Muscle of leg (tissue), 11 donors: ENCODE data around the gene KCTD16. TPM values are rescaled to one million over a fixed set of nuclear protein-coding genes. Genes with fewer than 3 reads are reported as not detected.
A peak's percentile ranks its signal among the peaks of the same experiment; 100 is the strongest.

Experiments used
- DNase-seq: peaks from one replicate; pipeline ENCODE4 v3.0.0; 2013
- H3K27ac ChIP-seq: one replicate; pipeline ENCODE4 v1.5.1; 2013; ENCODE audit warnings: mild to moderate bottlenecking, low read length, control low read depth
- H3K27me3 ChIP-seq: one replicate; pipeline ENCODE4 v1.6.1; 2013; ENCODE audit warnings: low read length; ENCODE audit not compliant: control insufficient read depth, insufficient read depth
- H3K36me3 ChIP-seq: one replicate; pipeline ENCODE4 v1.6.1; 2013; ENCODE audit warnings: low read length; ENCODE audit not compliant: control insufficient read depth, insufficient read depth
- H3K4me1 ChIP-seq: one replicate; pipeline ENCODE4 v1.6.1; 2013; ENCODE audit warnings: low read length; ENCODE audit not compliant: control insufficient read depth, insufficient read depth
- H3K4me3 ChIP-seq: one replicate; pipeline ENCODE4 v1.5.1; 2013; ENCODE audit warnings: low read length, control low read depth
- H3K9me3 ChIP-seq: replicated peaks from 2 replicates; pipeline ENCODE4 v1.6.1; 2013; ENCODE audit warnings: low read depth, low read length; ENCODE audit not compliant: control insufficient read depth
- WGBS: methylation state at CpG from one replicate; pipeline ENCODE4 v1.1.5; 2013; ENCODE audit warnings: missing lambda C conversion rate; ENCODE audit not compliant: insufficient coverage; 5-methylcytosine and 5-hydroxymethylcytosine counted together
- polyA plus RNA-seq, 8 donors: library from polyadenylated mRNA; unstranded; fragments of 120-200 nt; gene quantifications; one replicate each; pipeline versions ENCODE4 v1.2.1 to v1.2.3, GENCODE V29; 2013; ENCODE audit warnings: inconsistent platforms in 1 of 8, low replicate concordance in 1 of 8; ENCODE audit not compliant: insufficient read length in 8 of 8, insufficient read depth in 1 of 8
- total RNA-seq: library from RNA; stranded (reverse); fragments of 120-200 nt; gene quantifications from one replicate; pipeline ENCODE4 v1.2.4, GENCODE V29; 2013

The KCTD16 gene
- total and polyA plus RNA-seq, 9 donors, result 0.04 to 0.16 (median 0.08) TPM

- no CpG with 5 or more reads among the region's 9 CpGs for WGBS
- H3K27ac ChIP-seq, result no peak overlapping the region
- no peak for DNase-seq
- H3K36me3 ChIP-seq, result no peaks in the 10 kb centered on the region
- no peaks in the 10 kb centered on the region for H3K27me3 ChIP-seq
- no peak overlapping the region for H3K4me3 ChIP-seq
- no peaks in the 10 kb centered on the region for H3K4me1 ChIP-seq
- no peaks in the 10 kb centered on the region for H3K9me3 ChIP-seq
Observed at GRCh38 chr5:144484124-144484897, 313.6 kb downstream of the KCTD16 start.

DNA sequence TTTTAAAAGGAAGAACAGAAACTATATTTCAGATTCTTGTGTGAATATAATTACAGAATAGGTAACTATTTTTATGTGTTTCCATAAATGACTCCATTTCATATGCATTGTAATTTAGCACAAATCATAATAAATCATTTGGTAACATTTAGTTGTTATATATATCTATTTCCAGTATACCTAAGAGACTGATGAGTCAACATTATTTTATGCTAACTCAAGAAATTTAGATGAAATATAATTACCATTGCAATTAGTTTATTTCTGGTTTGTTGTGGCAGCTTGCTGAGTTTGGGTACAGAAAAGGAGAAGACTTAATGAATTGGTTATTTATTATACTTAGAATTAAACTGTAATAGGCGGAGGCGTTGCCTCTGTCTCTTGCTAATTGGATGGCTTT lies 314.9 kb downstream of the KCTD16 start:
- Histone ChIP-seq H3K27ac (no peak overlapping the region), H3K9me3 (peaks cover 6% of the 10 kb centered on the region), H3K36me3 (no peaks in the 10 kb centered on the region), H3K4me3 (no peak overlapping the region), H3K4me1 (no peaks in the 10 kb centered on the region), H3K27me3 (no peaks in the 10 kb centered on the region)
- whole genome bisulfite sequencing, result no CpG with 5 or more reads among the region's 2 CpGs
- DNase-seq, result no peak

GRCh38 chr5:144487207-144487606 lies 316.5 kb downstream of the KCTD16 start:
- DNase-seq, result no peak
- H3K4me1 ChIP-seq, result no peaks in the 10 kb centered on the region
- H3K27ac ChIP-seq, result no peak overlapping the region
- 60% methylated on average over 1 of the region's 1 CpG for WGBS
- no peaks in the 10 kb centered on the region for H3K36me3 ChIP-seq
- no peak overlapping the region for H3K4me3 ChIP-seq
- H3K27me3 ChIP-seq, result no peaks in the 10 kb centered on the region
- H3K9me3 ChIP-seq, result peaks cover 6% of the 10 kb centered on the region

GRCh38 chr5:144487761-144488160 lies 317.1 kb downstream of the KCTD16 start:
- no peaks in the 10 kb centered on the region for H3K4me1 ChIP-seq
- DNase-seq, result no peak

DNA sequence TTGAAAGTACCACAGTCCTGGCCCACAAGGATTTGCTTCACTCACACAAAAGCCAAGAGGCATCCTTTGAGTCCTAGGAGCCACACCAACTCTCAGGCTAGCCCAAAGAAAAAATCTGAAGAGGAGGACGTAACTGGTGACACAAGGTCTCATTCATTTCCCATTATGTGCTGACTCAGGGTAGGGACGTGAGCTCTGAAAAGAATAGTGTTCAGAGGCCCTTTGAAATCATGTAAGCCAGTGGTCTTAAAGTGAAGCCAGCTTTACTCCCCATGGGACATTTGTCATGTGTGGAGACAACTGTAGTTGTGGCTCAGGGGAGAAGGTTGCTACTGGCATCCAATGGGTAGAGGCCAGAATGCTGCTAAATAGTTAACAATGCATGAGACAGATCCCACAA lies 332.4 kb downstream of the KCTD16 start:
- 37% methylated on average over 2 of the region's 2 CpGs for WGBS
- DNase-seq, result no peak
- Histone ChIP-seq H3K9me3 (no peaks in the 10 kb centered on the region), H3K27ac (no peak overlapping the region), H3K4me3 (no peak overlapping the region), H3K36me3 (no peaks in the 10 kb centered on the region), H3K4me1 (no peaks in the 10 kb centered on the region), H3K27me3 (no peaks in the 10 kb centered on the region)

More at GRCh38 chr5:144487761-144488160, 317.1 kb downstream of the KCTD16 start:
- no peaks in the 10 kb centered on the region for H3K27me3 ChIP-seq
- H3K27ac ChIP-seq, result no peak overlapping the region
- H3K9me3 ChIP-seq, result peaks cover 6% of the 10 kb centered on the region
- H3K4me3 ChIP-seq, result no peak overlapping the region
- H3K36me3 ChIP-seq, result no peaks in the 10 kb centered on the region

- Histone ChIP-seq H3K9me3 (no peaks in the 10 kb centered on the region), H3K27ac (no peak overlapping the region), H3K4me1 (no peaks in the 10 kb centered on the region), H3K4me3 (no peak overlapping the region), H3K27me3 (no peaks in the 10 kb centered on the region), H3K36me3 (no peaks in the 10 kb centered on the region)
- 11% methylated on average over 1 of the region's 5 CpGs for WGBS
- DNase-seq, result peak; percentile 4
Observed at GRCh38 chr5:144504929-144505577, 334.4 kb downstream of the KCTD16 start.

- no peaks in the 10 kb centered on the region for H3K36me3 ChIP-seq
- no peak overlapping the region for H3K27ac ChIP-seq
- H3K4me3 ChIP-seq, result no peak overlapping the region
- no peaks in the 10 kb centered on the region for H3K27me3 ChIP-seq
- DNase-seq, result no peak
- H3K9me3 ChIP-seq, result no peaks in the 10 kb centered on the region
- no peaks in the 10 kb centered on the region for H3K4me1 ChIP-seq
- WGBS, result 63% methylated on average over 6 of the region's 10 CpGs
Observed at GRCh38 chr5:144510845-144511579, 340.3 kb downstream of the KCTD16 start.

DNA sequence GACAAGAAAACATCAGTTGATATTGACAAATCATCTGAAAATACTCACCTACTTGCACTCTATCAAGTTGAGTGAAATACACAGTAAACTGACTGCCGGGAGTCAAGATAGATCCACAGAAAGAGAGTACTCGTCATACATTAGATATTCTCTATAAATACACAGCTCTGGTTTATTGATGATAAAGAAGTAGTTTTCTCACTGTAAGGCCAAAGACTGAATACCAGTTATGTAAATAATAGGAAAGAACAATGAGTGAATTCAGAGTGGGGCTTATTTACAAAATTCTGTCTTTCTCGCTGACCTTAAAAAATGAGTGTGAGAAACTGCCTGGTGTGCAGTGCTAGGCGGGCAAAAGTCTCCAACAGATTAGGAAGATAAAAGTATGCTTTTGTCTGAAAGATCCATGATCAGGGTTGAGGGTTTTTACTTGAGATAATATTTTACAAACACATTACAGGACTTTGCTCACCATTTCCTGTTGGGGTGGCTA lies 341.0 kb downstream of the KCTD16 start:
- no peaks in the 10 kb centered on the region for H3K36me3 ChIP-seq
- H3K4me1 ChIP-seq, result no peaks in the 10 kb centered on the region
- H3K27ac ChIP-seq, result no peak overlapping the region
- H3K27me3 ChIP-seq, result no peaks in the 10 kb centered on the region
- no peaks in the 10 kb centered on the region for H3K9me3 ChIP-seq
- no peak for DNase-seq
- H3K4me3 ChIP-seq, result no peak overlapping the region
- no CpG with 5 or more reads among the region's 4 CpGs for WGBS

DNA sequence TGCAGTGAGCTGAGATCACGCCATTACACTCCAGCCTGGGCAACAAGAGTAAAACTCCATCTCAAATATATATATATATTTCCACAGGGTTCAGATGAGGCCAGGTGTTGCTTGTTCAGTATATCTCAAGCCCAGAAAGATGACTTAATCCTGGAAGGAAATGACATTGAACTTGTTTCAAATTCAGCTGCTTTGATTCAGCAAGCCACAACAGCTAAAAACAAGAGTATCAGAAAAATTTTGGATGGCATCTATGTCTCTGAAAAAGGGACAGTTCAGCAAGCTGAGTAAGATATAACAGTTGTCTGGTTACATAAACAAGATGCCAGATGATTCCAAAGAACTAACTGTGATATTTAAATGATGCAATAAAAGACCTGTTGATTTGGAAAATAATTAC lies 352.0 kb downstream of the KCTD16 start:
- no peaks in the 10 kb centered on the region for H3K27me3 ChIP-seq

GRCh38 chr5:144525000-144525399 lies 354.3 kb downstream of the KCTD16 start:
- no peak for DNase-seq
- WGBS, result no CpG with 5 or more reads among the region's 1 CpG

More for the DNA sequence above, 352.0 kb downstream of the KCTD16 start:
- no peaks in the 10 kb centered on the region for H3K9me3 ChIP-seq
- no peak overlapping the region for H3K4me3 ChIP-seq
- no peak overlapping the region for H3K27ac ChIP-seq
- WGBS, result no CpG with 5 or more reads among the region's 1 CpG
- H3K4me1 ChIP-seq, result no peaks in the 10 kb centered on the region
- DNase-seq, result peak; percentile 19
- H3K36me3 ChIP-seq, result no peaks in the 10 kb centered on the region

More at GRCh38 chr5:144525000-144525399, 354.3 kb downstream of the KCTD16 start:
- H3K4me1 ChIP-seq, result no peaks in the 10 kb centered on the region
- H3K36me3 ChIP-seq, result no peaks in the 10 kb centered on the region
- H3K27me3 ChIP-seq, result no peaks in the 10 kb centered on the region
- no peaks in the 10 kb centered on the region for H3K9me3 ChIP-seq
- H3K27ac ChIP-seq, result no peak overlapping the region
- no peak overlapping the region for H3K4me3 ChIP-seq
